K562 (cell line): Measurements from ENCODE around the gene TGM5. TPM values are rescaled to one million over a fixed set of nuclear protein-coding genes. Genes with fewer than 3 reads are reported as not detected.

ENCODE experiments used
- ATAC-seq: fragments of 200-7000 bp; cut with Tn5 transposase; 3 replicates; pipeline ENCODE4 v1.9.1; 2020; ENCODE audit warnings: moderate library complexity
- BruUV-seq: library from RNA; stranded (reverse); fragments of 400-500 nt; replicated peaks from 2 replicates; lab custom pipeline; 2021; lab: Mats Ljungman, UMichigan
- CTCF ChIA-PET: fragments of 300-600 bp; formaldehyde crosslinking; extraction: SDS; loops from one replicate; lab custom pipeline; 2021; ENCODE audit warnings: low intra/inter-chr PET ratio; lab: Yijun Ruan, JAX
- POLR2A ChIA-PET: fragments of 300-600, 350-650 bp; sonication (Branson Sonifier 250); formaldehyde crosslinking; extraction: SDS; loops from one replicate; lab custom pipeline; 2021; ENCODE audit warnings: antibody characterized with exemption, inconsistent platforms; lab: Yijun Ruan, JAX
- DNase-seq, 4 experiments: peaks; one replicate each; pipeline versions ENCODE4 v3.0.0 to v3.0.0-alpha.2; 2011 to 2018; ENCODE audit warnings: low spot score in 3 of 4, mixed read lengths in 3 of 4; ENCODE audit errors: extremely low read depth in 1 of 4
- FAIRE-seq: peaks from 2 replicates; lab custom pipeline; 2011; peaks lifted over from hg19 to GRCh38; lab: Jason Lieb, UNC
- H2AFZ ChIP-seq: 2 replicates; pipeline ENCODE4 v1.6.0; 2011; ENCODE audit warnings: low read depth, low read length, control low read depth, inconsistent platforms
- H3K27ac ChIP-seq: fragments of 200-600 bp; 3 replicates; pipeline ENCODE4 v1.8.0; 2011; ENCODE audit warnings: low read depth, mild to moderate bottlenecking, control low read depth, inconsistent platforms, low read length, moderate library complexity, mixed read lengths; ENCODE audit errors: extremely low read depth
- H3K27me3 ChIP-seq, 2 experiments: fragments of 300-600 bp in 1 of 2; 2 replicates in 1 of 2; 3 replicates in 1 of 2; pipeline versions ENCODE4 v1.6.0 to v1.8.0; 2011; ENCODE audit warnings: inconsistent platforms in 2 of 2, low read length in 2 of 2, mild to moderate bottlenecking in 1 of 2, mixed read lengths in 1 of 2, moderate library complexity in 1 of 2; ENCODE audit not compliant: control insufficient read depth in 2 of 2, insufficient read depth in 2 of 2
- H3K36me3 ChIP-seq: fragments of 300-600 bp; 3 replicates; pipeline ENCODE4 v1.8.0; 2011; ENCODE audit warnings: mild to moderate bottlenecking, low read length, inconsistent platforms; ENCODE audit not compliant: control insufficient read depth, insufficient read depth
- H3K4me1 ChIP-seq, 2 experiments: fragments of 200-600 bp in 1 of 2; replicated peaks in 1 of 2; 2 replicates in 1 of 2; 3 replicates in 1 of 2; pipeline versions ENCODE4 v1.5.1 to v1.8.0; 2011; ENCODE audit warnings: inconsistent platforms in 2 of 2, low read length in 2 of 2, mild to moderate bottlenecking in 1 of 2, mixed read lengths in 1 of 2, moderate library complexity in 1 of 2; ENCODE audit not compliant: control insufficient read depth in 2 of 2, insufficient read depth in 2 of 2
- H3K4me2 ChIP-seq: 2 replicates; pipeline ENCODE4 v1.6.1; 2011; ENCODE audit warnings: low read length, control low read depth, inconsistent platforms, mixed read lengths; ENCODE audit not compliant: insufficient read depth
- H3K4me3 ChIP-seq: fragments of 200-600 bp; sonication (generic), shearing (Covaris generic); 2 replicates; pipeline ENCODE4 v1.5.1; 2016; ENCODE audit warnings: control low read depth, inconsistent platforms
- H3K79me2 ChIP-seq: fragments of 200-600 bp; 3 replicates; pipeline ENCODE4 v1.8.0; 2011; ENCODE audit warnings: low read length, inconsistent platforms; ENCODE audit not compliant: control insufficient read depth, insufficient read depth
- H3K9ac ChIP-seq, 2 experiments: 2 replicates each; pipeline versions ENCODE4 v1.6.0 to v1.6.1; 2011; ENCODE audit warnings: low read depth in 2 of 2, low read length in 2 of 2, control low read depth in 1 of 2, inconsistent platforms in 1 of 2, mild to moderate bottlenecking in 1 of 2, mixed read lengths in 1 of 2; ENCODE audit not compliant: insufficient read depth in 1 of 2
- H3K9me1 ChIP-seq: one replicate; pipeline ENCODE4 v1.6.0; 2011; ENCODE audit warnings: inconsistent platforms, mild to moderate bottlenecking, low read length, moderate library complexity; ENCODE audit not compliant: control insufficient read depth, insufficient read depth
- H3K9me3 ChIP-seq: replicated peaks from 2 replicates; pipeline ENCODE4 v1.5.1; 2011; ENCODE audit warnings: low read depth, low read length, inconsistent platforms; ENCODE audit not compliant: control insufficient read depth, insufficient read depth
- H4K20me1 ChIP-seq: replicated peaks from 2 replicates; pipeline ENCODE4 v1.6.1; 2011; ENCODE audit warnings: low read length, inconsistent platforms, mixed read lengths; ENCODE audit not compliant: control insufficient read depth, insufficient read depth
- FOSL1 ChIP-seq: fragments of 200-800 bp; sonication (Bioruptor generic); conservative IDR thresholded peaks from 2 replicates; pipeline ENCODE4 v1.6.1; 2016; ENCODE audit warnings: missing genetic modification characterization, missing compliant biosample characterization
- JUND ChIP-seq, 2 experiments: IDR thresholded peaks; 2 replicates in 1 of 2; 3 replicates in 1 of 2; pipeline ENCODE4 v1.6.1; 2011; ENCODE audit warnings: borderline replicate concordance in 2 of 2, low read depth in 2 of 2, low read length in 2 of 2, improper control_type of control experiment in 1 of 2, missing biosample characterization in 1 of 2, missing genetic modification characterization in 1 of 2, missing genetic modification reagents in 1 of 2
- SPI1 ChIP-seq: IDR thresholded peaks from 2 replicates; pipeline ENCODE4 v1.6.1; 2011; ENCODE audit warnings: low read depth, low read length, control low read depth, borderline replicate concordance
- WGBS: fragments of 100-300 bp; shearing (Covaris generic); methylation state at CpG from one replicate; pipeline ENCODE4 v1.1.6; 2016; ENCODE audit warnings: low coverage, mixed read lengths; ENCODE audit not compliant: insufficient coverage; ENCODE audit errors: missing lambda C conversion rate; 5-methylcytosine and 5-hydroxymethylcytosine counted together
- in situ Hi-C: fragments of 300-500 bp; cut with MboI; formaldehyde crosslinking; loops from 4 replicates; pipeline ENCODE4 v1.15.0; 2018; ENCODE audit warnings: inconsistent platforms, mixed read lengths
- intact Hi-C: fragments of 100-400 bp; cut with micrococcal nuclease; formaldehyde crosslinking; loops from 2 replicates; pipeline ENCODE4 v1.14.2; 2022
- polyA plus RNA-seq, 8 experiments: library from polyadenylated mRNA; depleted of rRNA in 4 of 8; stranded (reverse) in 5 of 8; unstranded in 3 of 8; fragments of >200 nt; fragmentation: Nextera tagmentation in 2 of 8; fragmentation: Illumina TruSeq in 1 of 8; extraction: Ambion mirVana in 2 of 8; extraction: Trizol in 1 of 8; gene quantifications; 2 replicates each; pipeline versions ENCODE4 v1.2.1 to v1.2.3, GENCODE V29; 2011 to 2014; ENCODE audit warnings: inconsistent platforms in 1 of 8, missing spikeins in 1 of 8
- total RNA-seq, 7 experiments: library from RNA; depleted of rRNA in 6 of 7; stranded (reverse); fragments of >200 nt in 6 of 7; fragmentation: Illumina TruSeq in 2 of 7; extraction: Trizol in 2 of 7; gene quantifications; 2 replicates each; pipeline versions ENCODE4 v1.2.1 to v1.2.3, GENCODE V29; 2011 to 2021; ENCODE audit warnings: low replicate concordance in 1 of 7
- TF ChIP-seq, protein P1 (sequence below): fragments of 250-450 bp; sonication (Bioruptor Pico); IDR thresholded peaks from 2 replicates; pipeline ENCODE4 v1.8.0; 2021; ENCODE audit warnings: moderate library complexity, mild to moderate bottlenecking, inconsistent platforms
- TF ChIP-seq, protein P2 (sequence below), 2 experiments: fragments of 450-650 bp in 1 of 2; sonication (generic) in 1 of 2; formaldehyde crosslinking in 1 of 2; IDR thresholded peaks in 1 of 2; conservative IDR thresholded peaks in 1 of 2; 2 replicates each; pipeline versions ENCODE4 v1.6.1 to v1.8.1; 2016 to 2023; ENCODE audit warnings: mild to moderate bottlenecking in 2 of 2, moderate library complexity in 2 of 2, inconsistent platforms in 1 of 2, missing genetic modification reagents in 1 of 2
- TF ChIP-seq, protein P3 (sequence below): fragments of 250-450 bp; sonication (Bioruptor Pico); IDR thresholded peaks from 2 replicates; pipeline ENCODE4 v1.5.0; 2020; ENCODE audit warnings: mild to moderate bottlenecking, borderline replicate concordance

The TGM5 gene
- total and polyA plus RNA-seq, 9 of the 15 experiments (the other 6 are each of a cell fraction or from before 2014, with no cell fraction given): 0.03 to 0.10 (median 0.07) TPM; not detected in 6

DNA sequence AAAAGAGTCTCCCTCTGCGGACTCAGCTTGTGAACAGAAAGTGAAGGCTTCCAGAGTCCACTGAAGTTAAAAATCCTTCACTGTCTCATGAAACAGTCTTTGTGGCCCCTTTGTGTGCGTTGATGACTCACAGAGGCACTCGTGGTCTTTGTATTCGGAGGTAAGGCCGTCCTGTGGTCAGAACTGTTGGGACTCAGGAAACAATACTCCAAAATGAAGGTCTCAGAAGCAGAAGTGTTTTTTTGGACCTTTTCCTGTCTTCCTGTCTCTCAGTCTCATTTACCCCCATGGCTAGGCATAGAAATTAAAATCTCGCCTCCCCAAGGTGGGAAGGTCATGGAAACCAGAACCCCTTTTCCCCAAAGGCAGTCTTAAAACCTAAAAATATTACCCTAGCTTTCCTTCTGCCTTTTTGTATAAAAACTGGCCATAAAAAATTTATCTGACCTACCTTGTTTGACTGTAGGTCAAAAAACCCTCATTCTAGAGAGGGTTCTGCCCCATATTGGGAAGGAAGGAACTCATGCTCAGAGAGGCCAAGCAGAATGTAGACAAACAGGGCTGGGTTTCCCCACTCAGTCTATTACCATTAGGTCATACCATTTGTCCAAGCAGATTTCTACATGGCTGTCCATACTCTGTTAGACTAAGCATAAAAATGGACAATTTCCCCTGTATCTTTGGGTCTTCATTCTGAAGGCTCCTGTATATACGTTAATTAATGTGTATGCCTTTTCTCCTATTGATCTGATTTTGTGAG lies 26.8 kb downstream of the TGM5 start:
- Histone ChIP-seq H3K4me1 (peaks cover 12 to 17% of the 10 kb centered on the region in 2 experiments), H2AFZ (peak overlapping the region; percentile 80), H3K4me2 (0 out of 2 replicates have a peak overlapping the region, but pooled peaks have one; percentile 8), H3K9ac (no peak overlapping the region; a peak in 1 of 4 replicates), H3K9me1 (no peaks in the 10 kb centered on the region), H3K9me3 (no peaks in the 10 kb centered on the region), H4K20me1 (no peaks in the 10 kb centered on the region), H3K79me2 (no peaks in the 10 kb centered on the region), H3K27ac (peak overlapping the region; percentile 28; the same call in 1 of the 3 replicates), H3K4me3 (no peak overlapping the region), H3K27me3 (no peaks in the 10 kb centered on the region), H3K36me3 (no peaks in the 10 kb centered on the region)
- 35% methylated on average over 7 of the region's 7 CpGs for WGBS
- ATAC-seq: peak; percentile 21; the same call in 1 of the 3 replicates
- intact Hi-C loops (no loop called here), in situ Hi-C loops (no loop called here)
- POLR2A ChIA-PET: no interaction called here
- BruUV-seq: no TSS peak
- CTCF ChIA-PET: no interaction called here
- FAIRE-seq: peak; percentile 64
- TF ChIP-seq, protein P1, sequence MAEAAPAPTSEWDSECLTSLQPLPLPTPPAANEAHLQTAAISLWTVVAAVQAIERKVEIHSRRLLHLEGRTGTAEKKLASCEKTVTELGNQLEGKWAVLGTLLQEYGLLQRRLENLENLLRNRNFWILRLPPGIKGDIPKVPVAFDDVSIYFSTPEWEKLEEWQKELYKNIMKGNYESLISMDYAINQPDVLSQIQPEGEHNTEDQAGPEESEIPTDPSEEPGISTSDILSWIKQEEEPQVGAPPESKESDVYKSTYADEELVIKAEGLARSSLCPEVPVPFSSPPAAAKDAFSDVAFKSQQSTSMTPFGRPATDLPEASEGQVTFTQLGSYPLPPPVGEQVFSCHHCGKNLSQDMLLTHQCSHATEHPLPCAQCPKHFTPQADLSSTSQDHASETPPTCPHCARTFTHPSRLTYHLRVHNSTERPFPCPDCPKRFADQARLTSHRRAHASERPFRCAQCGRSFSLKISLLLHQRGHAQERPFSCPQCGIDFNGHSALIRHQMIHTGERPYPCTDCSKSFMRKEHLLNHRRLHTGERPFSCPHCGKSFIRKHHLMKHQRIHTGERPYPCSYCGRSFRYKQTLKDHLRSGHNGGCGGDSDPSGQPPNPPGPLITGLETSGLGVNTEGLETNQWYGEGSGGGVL: no peak
- TF ChIP-seq FOSL1 (tag): peak; percentile 77
- TF ChIP-seq SPI1: 0 out of 2 replicates have a peak, but pooled peaks have one; percentile 12
- TF ChIP-seq, protein P2, sequence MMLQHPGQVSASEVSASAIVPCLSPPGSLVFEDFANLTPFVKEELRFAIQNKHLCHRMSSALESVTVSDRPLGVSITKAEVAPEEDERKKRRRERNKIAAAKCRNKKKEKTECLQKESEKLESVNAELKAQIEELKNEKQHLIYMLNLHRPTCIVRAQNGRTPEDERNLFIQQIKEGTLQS (IDR thresholded peaks at IDR 0.05): peak; percentile 63
- TF ChIP-seq, protein P2 (CRISPR knock-in tag; conservative IDR thresholded peaks at IDR 0.05): no peak
- TF ChIP-seq, protein P3, sequence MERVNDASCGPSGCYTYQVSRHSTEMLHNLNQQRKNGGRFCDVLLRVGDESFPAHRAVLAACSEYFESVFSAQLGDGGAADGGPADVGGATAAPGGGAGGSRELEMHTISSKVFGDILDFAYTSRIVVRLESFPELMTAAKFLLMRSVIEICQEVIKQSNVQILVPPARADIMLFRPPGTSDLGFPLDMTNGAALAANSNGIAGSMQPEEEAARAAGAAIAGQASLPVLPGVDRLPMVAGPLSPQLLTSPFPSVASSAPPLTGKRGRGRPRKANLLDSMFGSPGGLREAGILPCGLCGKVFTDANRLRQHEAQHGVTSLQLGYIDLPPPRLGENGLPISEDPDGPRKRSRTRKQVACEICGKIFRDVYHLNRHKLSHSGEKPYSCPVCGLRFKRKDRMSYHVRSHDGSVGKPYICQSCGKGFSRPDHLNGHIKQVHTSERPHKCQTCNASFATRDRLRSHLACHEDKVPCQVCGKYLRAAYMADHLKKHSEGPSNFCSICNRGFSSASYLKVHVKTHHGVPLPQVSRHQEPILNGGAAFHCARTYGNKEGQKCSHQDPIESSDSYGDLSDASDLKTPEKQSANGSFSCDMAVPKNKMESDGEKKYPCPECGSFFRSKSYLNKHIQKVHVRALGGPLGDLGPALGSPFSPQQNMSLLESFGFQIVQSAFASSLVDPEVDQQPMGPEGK (CRISPR knock-in tag): no peak
- TF ChIP-seq JUND (IDR thresholded peaks at IDR 0.05; ENCODE audit: borderline replicate concordance, low read depth, low read length): peak; percentile 72; the same call in 1 of the 2 replicates
- TF ChIP-seq JUND (tag; IDR thresholded peaks at IDR 0.05; ENCODE audit: borderline replicate concordance, low read depth, low read length): peak; percentile 45; the same call in 2 of the 3 replicates
- peak in 2 of 4 experiments; percentile 37 to 49 for DNase-seq
